D721Med (cell line): ENCODE results near the gene CAPZB.

Source experiments
- DNase-seq: peaks from one replicate; pipeline ENCODE4 v3.0.0; 2011; ENCODE audit warnings: low spot score; ENCODE audit not compliant: insufficient read length
- FAIRE-seq: peaks from 2 replicates; lab custom pipeline; 2011; peaks lifted over from hg19 to GRCh38; lab: Jason Lieb, UNC
- CTCF ChIP-seq: IDR thresholded peaks from 2 replicates; pipeline ENCODE4 v1.5.1; 2012; ENCODE audit warnings: mild to moderate bottlenecking, control low read depth; ENCODE audit not compliant: insufficient read depth; ENCODE audit errors: missing control alignments

Gene CAPZB

GRCh38 chr1:19360016-19360415 lies 125.3 kb downstream of the CAPZB start:
- FAIRE-seq (no peak), DNase-seq (no peak)
- TF ChIP-seq CTCF: no peak

- no peak for TF ChIP-seq CTCF
- FAIRE-seq (no peak), DNase-seq (no peak)
Observed at GRCh38 chr1:19359357-19359756, 126.0 kb downstream of the CAPZB start.

GRCh38 chr1:19358710-19359109 lies 126.6 kb downstream of the CAPZB start:
- no peak for TF ChIP-seq CTCF

GRCh38 chr1:19357299-19357986 lies 127.9 kb downstream of the CAPZB start:
- DNase-seq (no peak), FAIRE-seq (no peak)
- TF ChIP-seq CTCF: no peak

More at GRCh38 chr1:19358710-19359109, 126.6 kb downstream of the CAPZB start:
- FAIRE-seq (no peak), DNase-seq (no peak)

GRCh38 chr1:19356266-19356665 lies 129.1 kb downstream of the CAPZB start:
- DNase-seq: no peak
- FAIRE-seq: no peak
- TF ChIP-seq CTCF: no peak

- FAIRE-seq (no peak), DNase-seq (no peak)
- TF ChIP-seq CTCF: no peak
Observed at GRCh38 chr1:19354531-19354981, 130.8 kb downstream of the CAPZB start.

GRCh38 chr1:19353596-19353995 lies 131.7 kb downstream of the CAPZB start:
- FAIRE-seq (no peak), DNase-seq (no peak)
- TF ChIP-seq CTCF: no peak
